Right lobe of liver (tissue), 6 donors: ENCODE measurements around the gene COMT. TPM values are rescaled to one million over a fixed set of nuclear protein-coding genes. Genes with fewer than 3 reads are reported as not detected.
A peak's percentile ranks its signal among the peaks of the same experiment; 100 is the strongest.

Experiments used
- ATAC-seq, 4 donors: fragments of 200-7000 bp; cut with Tn5 transposase; one replicate each; pipeline ENCODE4 v1.9.1; 2020; ENCODE audit warnings: mild to moderate bottlenecking in 4 of 4, moderate library complexity in 4 of 4
- DNase-seq, 3 donors: peaks; one replicate each; pipeline ENCODE4 v3.0.0-alpha.2; 2020
- H3K27ac ChIP-seq, 3 donors: fragments of 200-600 bp; one replicate each; pipeline ENCODE4 v1.8.0; 2022
- H3K27me3 ChIP-seq, 2 donors: fragments of 200-600 bp; one replicate each; pipeline ENCODE4 v1.8.0; 2022
- H3K36me3 ChIP-seq, 4 donors: fragments of 200-600 bp; sonication (generic) in 1 of 4; one replicate each; pipeline versions ENCODE4 v1.5.1 to v1.8.0; 2017 to 2022; ENCODE audit warnings: control low read depth in 1 of 4
- H3K4me1 ChIP-seq, 4 donors: fragments of 200-600 bp; sonication (generic) in 1 of 4; one replicate each; pipeline versions ENCODE4 v1.5.1 to v1.8.0; 2017 to 2022; ENCODE audit warnings: control low read depth in 1 of 4
- H3K4me3 ChIP-seq, 3 donors: fragments of 200-600 bp; one replicate each; pipeline ENCODE4 v1.8.0; 2022
- H3K9me3 ChIP-seq, 4 donors: fragments of 200-600 bp; sonication (generic) in 1 of 4; one replicate each; pipeline versions ENCODE4 v1.5.1 to v1.8.0; 2017 to 2022; ENCODE audit warnings: control low read depth in 1 of 4
- POLR2A ChIP-seq: fragments of 450-650 bp; IDR thresholded peaks from one replicate; pipeline ENCODE4 v1.6.1; 2017; ENCODE audit warnings: antibody characterized with exemption, mild to moderate bottlenecking
- WGBS: methylation state at CpG from one replicate; pipeline ENCODE4 v1.1.6; 2018; ENCODE audit warnings: low coverage, low lambda C conversion rate; ENCODE audit not compliant: insufficient coverage; ENCODE audit errors: missing lambda C conversion rate; 5-methylcytosine and 5-hydroxymethylcytosine counted together
- intact Hi-C, 2 donors: fragments of 100-400 bp; cut with DNase I; formaldehyde crosslinking; loops; one replicate each; pipeline versions ENCODE4 v1.11.2 to v1.14.1; 2022
- total RNA-seq, 6 experiments: library from RNA; depleted of rRNA in 2 of 6; stranded (reverse); fragments of >200 nt in 2 of 6; fragmentation: NEBNext Ultra II Directional in 3 of 6; extraction: Animal tissue kit (Norgen Biotek cat#: 25700) in 3 of 6; gene quantifications; one replicate each; pipeline versions ENCODE4 v1.1.0 to v1.2.4, GENCODE V29; 2016 to 2023
- TF ChIP-seq, protein P1 (sequence below), 4 donors: fragments of 200-600 bp in 3 of 4; fragments of 450-650 bp in 1 of 4; IDR thresholded peaks; one replicate each; pipeline versions ENCODE4 v1.5.1 to v1.8.0; 2016 to 2022; ENCODE audit warnings: antibody characterized with exemption in 4 of 4, mild to moderate bottlenecking in 2 of 4
- donor health status: DM: no; HTN: yes; CAD: no.
- donor health status: DM: no; HTN: no; CAD: no.
- donor health status: DM: no; HTN: no; CAD: no.
- donor health status: DM: no; HTN: yes; CAD: no.
- donor health status: DM: no; HTN: yes; CAD: no.

Gene COMT
- total RNA-seq, 6 experiments from 2014 or later: 144 to 270 (median 200) TPM

DNA sequence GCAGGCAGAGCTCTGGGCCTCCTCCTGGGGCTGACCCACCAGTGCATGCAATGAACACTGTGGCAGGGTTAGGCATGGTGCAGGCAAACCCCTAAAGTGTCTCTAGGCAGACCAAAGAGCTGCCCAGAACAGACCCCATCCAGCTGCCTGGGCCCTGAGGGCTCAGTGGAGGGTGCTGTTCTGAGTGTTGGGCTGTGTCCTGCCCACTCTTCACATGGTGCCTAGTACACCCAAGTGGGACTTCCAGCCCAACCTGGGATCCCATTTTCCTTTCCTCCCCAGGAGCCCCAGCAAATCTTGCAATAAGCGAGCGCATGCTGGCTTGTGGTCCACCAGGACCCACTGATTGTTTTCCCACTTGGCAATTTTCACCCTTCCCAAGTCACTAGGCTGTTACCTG is 48.6 kb downstream of the COMT start:
- ATAC-seq: no peak
- peak in 1 of 3 donors; percentile 21 for DNase-seq
- Histone ChIP-seq H3K36me3 (no peaks in the 10 kb centered on the region), H3K27ac (no peak overlapping the region), H3K4me1 (peaks cover 0 to 18% (median 5%) of the 10 kb centered on the region in 4 donors), H3K4me3 (no peak overlapping the region), H3K27me3 (no peaks in the 10 kb centered on the region), H3K9me3 (no peaks in the 10 kb centered on the region)
- TF ChIP-seq POLR2A: no peak
- TF ChIP-seq, protein P1, sequence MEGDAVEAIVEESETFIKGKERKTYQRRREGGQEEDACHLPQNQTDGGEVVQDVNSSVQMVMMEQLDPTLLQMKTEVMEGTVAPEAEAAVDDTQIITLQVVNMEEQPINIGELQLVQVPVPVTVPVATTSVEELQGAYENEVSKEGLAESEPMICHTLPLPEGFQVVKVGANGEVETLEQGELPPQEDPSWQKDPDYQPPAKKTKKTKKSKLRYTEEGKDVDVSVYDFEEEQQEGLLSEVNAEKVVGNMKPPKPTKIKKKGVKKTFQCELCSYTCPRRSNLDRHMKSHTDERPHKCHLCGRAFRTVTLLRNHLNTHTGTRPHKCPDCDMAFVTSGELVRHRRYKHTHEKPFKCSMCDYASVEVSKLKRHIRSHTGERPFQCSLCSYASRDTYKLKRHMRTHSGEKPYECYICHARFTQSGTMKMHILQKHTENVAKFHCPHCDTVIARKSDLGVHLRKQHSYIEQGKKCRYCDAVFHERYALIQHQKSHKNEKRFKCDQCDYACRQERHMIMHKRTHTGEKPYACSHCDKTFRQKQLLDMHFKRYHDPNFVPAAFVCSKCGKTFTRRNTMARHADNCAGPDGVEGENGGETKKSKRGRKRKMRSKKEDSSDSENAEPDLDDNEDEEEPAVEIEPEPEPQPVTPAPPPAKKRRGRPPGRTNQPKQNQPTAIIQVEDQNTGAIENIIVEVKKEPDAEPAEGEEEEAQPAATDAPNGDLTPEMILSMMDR (IDR thresholded peaks at IDR 0.05): no peak
- WGBS: 50% methylated on average over 2 of the region's 2 CpGs
- intact Hi-C loops: no loop called here

GRCh38 chr22:19990609-19991394 is 49.2 kb downstream of the COMT start:
- TF ChIP-seq POLR2A: no peak
- TF ChIP-seq, protein P1 (IDR thresholded peaks at IDR 0.05): no peak
- intact Hi-C loops: no loop called here
- no peaks in the 10 kb centered on the region for H3K27me3 ChIP-seq
- H3K36me3 ChIP-seq: no peaks in the 10 kb centered on the region
- H3K4me1 ChIP-seq: peaks cover 0 to 18% (median 4%) of the 10 kb centered on the region in 4 donors
- ATAC-seq (no peak), DNase-seq (peak in 1 of 3 donors; percentile 51)
- H3K9me3 ChIP-seq: no peaks in the 10 kb centered on the region
- H3K4me3 ChIP-seq: no peak overlapping the region
- H3K27ac ChIP-seq: no peak overlapping the region
- WGBS: 90% methylated on average over 3 of the region's 20 CpGs

DNA sequence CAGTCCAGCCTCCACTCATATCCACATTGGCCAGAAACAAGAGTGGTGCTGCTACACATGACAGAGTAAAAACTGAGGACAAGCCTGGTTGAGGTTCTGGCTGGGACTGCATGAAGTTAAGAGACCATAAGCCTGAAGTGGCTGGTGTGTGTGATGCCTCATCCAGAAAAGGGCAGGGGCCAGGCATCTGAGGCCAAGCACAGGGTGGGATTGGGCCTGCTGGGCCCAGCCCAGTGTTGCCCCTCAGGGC is 49.7 kb downstream of the COMT start:
- Histone ChIP-seq H3K9me3 (no peaks in the 10 kb centered on the region), H3K36me3 (no peaks in the 10 kb centered on the region), H3K27ac (no peak overlapping the region), H3K27me3 (no peaks in the 10 kb centered on the region), H3K4me1 (peaks cover 0 to 18% (median 2%) of the 10 kb centered on the region in 4 donors), H3K4me3 (no peak overlapping the region)
- TF ChIP-seq, protein P1 (IDR thresholded peaks at IDR 0.05): no peak
- no peak for TF ChIP-seq POLR2A
- no peak for DNase-seq
- ATAC-seq: no peak
- intact Hi-C loops: no loop called here

- Histone ChIP-seq H3K27ac (no peak overlapping the region), H3K36me3 (no peaks in the 10 kb centered on the region), H3K4me1 (peaks cover 0 to 13% (median 0%) of the 10 kb centered on the region in 4 donors), H3K9me3 (no peaks in the 10 kb centered on the region), H3K27me3 (no peaks in the 10 kb centered on the region), H3K4me3 (no peak overlapping the region)
- ATAC-seq (no peak), DNase-seq (peak in 2 of 3 donors; percentile 13 to 52)
- no peak for TF ChIP-seq POLR2A
- TF ChIP-seq, protein P1 (IDR thresholded peaks at IDR 0.05): no peak
- WGBS: 87% methylated on average over 3 of the region's 23 CpGs
- intact Hi-C loops: no loop called here
These were observed 50.3 kb downstream of the COMT start for GRCh38 chr22:19991645-19992451.
